ENCODE measurements around the gene LTB4R2.
A peak's percentile ranks its signal among the peaks of the same experiment; 100 is the strongest.
"Not testable (repeated sequence)": the region's sequence is repeated elsewhere in the genome, so short reads cannot be mapped to it uniquely, and the experiment has no call there.

Gene LTB4R2

GRCh38 chr14:24321212-24321975 lies 11.5 kb downstream of the LTB4R2 start:
- no peak for DNase-seq

DNA sequence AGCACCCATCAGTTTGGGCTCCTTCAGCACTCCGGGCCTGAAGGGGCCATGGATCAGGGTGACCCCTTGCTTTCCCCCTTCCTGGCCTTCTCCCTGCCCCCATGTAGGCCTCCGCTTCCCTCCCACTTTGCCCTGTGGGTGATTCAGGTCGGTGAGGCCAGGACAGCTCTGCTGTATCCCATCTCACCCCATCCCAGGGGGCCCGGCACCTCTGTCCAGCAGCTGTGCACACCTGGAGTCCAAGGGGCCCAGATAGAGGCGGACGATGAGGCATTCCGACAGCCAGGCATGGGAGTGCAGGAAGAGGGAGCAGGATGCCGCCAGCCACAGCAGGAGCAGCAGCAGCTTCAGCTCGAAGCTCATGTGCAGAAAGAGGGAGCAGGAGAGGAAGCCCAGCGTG lies 12.7 kb downstream of the LTB4R2 start:
- no peak for DNase-seq

DNA sequence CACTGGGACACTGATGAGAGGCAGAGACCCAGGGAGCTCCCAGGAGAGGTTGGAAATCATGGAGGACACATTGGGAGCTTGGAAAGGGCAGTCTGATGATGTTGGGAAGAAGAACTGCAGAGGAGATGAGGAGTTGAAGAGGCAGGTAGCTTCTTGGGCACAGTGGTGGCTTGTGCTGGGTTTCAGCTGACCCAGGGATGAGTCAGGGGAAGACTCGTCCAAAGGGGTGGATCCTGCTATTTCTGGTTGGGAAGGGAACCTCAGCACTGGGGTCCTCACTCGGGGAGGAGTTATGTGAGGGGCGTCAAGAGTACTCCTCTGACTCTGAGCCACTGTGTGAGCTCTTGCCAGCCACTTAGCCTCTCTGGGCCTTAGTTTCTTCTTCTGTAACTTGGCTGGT lies 13.4 kb downstream of the LTB4R2 start:
- no peak for DNase-seq

DNA sequence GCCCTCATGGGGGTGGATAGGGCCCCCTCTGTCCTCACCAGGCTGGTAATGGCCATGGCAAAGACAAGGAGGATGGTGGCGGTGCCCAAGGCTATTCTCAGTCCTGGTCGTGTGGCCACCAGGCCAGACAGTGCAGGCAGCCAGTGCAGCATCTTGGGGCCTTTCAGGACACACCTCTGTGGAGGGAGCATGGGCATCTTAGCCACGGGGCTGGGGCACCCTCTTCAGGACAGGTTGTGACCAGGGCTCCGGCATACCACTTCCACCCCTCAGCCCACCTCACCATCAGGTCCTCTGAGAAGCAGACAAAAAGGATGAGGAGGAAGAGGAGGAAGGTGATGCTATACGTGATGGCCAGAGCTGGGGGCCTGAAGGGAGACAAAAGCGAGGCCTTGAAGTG lies 14.1 kb downstream of the LTB4R2 start:
- DNase-seq, result no peak

DNA sequence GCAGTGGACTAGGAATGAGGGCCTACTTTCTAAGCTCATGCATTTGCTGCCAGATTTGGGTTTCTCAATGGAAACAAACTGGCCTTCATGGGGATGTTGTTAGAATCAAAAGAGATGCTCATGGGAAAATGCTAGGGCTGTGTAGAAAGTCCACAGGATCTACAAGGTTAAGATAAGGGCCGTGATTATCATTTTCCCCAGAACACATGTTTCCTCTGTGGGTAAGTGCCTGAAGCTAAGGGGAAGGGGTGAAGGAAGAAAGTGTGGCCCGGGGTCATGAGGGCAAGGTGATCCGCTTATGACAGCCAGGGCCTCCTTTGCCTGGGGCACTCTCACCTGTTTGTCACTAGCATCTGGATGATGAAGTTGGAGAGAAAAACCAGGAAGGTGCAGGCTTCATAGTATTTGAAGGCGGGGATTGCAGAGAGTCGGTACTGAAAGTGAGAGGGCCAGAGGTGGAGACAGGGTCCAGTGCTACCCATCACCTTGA lies 15.1 kb downstream of the LTB4R2 start:
- DNase-seq, result no peak

- DNase-seq, result no peak
Observed at GRCh38 chr14:24325963-24326362, 16.0 kb downstream of the LTB4R2 start.

DNA sequence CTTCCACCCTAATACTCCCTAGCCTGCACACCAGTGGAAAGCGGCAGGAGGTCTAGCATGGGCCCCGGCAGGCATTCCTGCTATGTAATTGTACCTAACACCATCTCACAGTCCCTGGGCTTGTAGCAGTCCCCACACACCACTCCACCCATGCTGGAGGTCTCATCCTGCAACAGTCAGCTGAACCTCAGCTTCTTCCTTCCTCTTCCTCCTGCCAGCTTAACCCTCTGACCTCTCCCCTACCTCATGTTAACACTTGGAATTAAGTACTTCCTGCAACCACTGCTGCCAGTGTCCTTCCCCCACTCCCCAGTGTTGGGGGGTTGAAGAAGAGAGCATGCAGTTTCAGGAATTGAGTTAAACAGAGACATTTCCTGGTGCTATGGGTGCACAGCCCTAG lies 17.4 kb downstream of the LTB4R2 start:
- DNase-seq, result no peak

DNA sequence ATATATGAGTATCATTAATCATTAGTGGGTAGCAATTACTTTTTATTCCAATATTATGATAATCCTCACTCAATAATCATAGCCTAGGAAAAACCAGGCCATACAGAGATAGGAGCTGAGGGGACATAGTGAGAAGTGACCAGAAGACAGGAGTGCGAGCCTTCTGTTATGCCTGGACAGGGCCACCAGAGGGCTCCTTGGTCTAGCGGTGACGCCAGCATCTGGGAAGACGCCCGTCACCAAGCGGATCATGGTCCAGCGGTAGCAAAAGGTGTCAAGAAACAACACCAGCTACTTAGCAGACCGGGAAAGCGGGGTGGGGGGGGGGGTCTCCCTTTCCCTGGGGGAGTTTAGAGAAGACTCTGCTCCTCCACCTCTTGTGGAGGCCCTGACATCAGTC lies 18.0 kb downstream of the LTB4R2 start:
- DNase-seq, result not testable (repeated sequence)

DNA sequence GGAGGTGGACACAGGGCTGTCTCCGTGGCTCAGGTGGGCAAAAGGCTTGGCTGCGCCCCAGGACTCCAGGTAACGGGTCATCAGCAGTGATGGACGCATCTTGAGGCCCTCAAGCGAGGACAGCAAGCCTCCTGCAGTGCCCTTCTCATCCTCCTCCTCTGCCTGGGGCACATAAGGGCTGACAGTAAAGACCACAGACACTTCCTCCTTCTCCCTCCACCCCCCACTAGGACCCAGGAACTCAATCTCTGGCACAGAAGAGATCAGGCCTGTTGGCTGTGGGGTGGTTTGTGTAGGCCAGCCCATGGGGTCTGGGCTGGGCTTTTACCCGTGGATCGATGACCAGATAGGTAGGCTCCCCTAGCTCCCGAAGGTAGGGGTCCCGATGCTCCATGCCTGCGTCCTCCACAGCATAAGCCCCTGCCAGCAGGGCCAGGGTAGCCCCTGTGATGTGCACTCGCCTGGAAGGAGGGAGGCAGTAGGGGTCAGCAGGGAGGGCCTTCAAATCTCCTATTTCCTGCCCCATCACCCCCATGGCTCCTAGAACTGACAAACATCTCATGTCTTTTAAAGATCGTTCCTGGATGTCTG lies 19.2 kb downstream of the LTB4R2 start:
- DNase-seq, result no peak

DNA sequence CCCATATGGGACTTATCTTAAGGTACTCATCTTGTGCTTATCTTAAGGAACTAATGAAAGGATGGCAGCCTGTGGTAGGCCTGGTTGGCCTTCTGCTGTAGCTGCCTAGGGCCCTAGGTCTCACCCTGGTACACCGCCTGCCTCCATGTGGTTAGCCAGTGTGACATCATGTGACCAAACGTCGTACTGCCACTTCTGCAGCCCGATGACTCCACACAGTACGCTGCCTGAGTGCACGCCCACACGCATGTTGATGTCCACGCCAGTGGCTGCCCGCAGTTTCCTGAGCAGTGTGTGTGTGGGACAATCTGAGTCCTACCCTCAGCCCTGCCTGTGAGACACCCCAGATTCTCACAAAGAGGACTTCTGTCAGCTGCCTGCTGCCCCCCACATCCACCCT lies 19.8 kb downstream of the LTB4R2 start:
- peak; percentile 79 for DNase-seq

DNA sequence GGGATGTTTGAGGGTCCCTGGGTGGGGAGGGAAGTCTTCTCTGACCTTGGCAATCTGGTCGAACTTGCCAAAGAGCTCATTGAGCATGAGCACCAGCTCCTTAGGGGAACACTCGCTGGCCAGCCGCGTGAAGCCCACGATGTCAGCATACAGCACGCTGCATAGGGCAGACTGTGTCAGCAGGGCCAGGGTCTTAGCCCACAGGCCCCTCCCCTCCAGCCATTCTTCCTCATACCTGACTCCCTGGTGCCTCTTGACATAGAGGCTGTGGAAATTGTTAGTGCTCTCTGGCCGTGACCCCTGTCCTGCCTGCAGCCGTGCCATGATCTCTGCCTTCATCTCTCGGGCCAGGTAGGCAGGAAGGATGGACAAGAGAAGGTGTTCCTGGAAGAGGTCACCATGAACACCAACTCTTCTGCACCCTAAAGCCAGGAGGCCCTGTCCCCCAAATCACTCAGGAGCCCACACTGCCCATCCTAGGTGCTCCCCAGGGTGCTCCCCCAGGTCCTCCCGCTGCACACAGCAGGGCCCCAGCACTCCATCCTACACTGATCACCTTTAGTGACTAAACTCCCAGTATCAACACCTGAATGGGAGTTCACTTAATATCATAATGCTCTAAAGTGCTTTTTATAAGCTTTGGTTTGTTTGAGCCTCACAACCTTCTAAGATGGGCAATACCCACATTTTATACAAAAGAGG lies 21.2 kb downstream of the LTB4R2 start:
- DNase-seq, result peak; percentile 55

DNA sequence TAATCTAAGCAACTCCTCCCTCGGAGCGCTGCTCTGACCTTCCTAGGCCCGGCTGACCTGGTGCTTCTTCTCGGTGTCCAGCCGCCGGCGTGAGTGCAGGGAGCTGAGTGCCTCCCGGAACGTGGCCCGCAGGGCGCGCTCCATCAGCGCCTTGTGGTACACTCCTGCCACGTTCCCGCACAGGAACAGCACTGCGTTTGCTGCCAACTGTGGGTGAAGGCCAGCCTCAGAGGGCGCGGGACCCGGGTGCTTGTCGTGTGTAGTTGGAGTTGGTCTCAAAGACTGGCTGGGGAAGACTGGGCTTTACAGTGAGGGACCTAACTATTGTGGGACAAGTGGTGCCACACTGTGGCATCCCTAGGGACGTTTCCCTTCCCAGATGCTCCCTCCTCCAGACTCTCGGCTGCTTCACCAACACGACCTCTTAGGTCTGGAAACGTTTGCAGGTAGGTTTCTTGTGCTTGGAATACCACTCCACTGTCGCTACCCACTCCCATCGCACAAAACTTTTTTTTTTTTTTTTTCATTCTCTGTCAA lies 21.9 kb downstream of the LTB4R2 start:
- peak; percentile 68 for DNase-seq

GRCh38 chr14:24332268-24332993 lies 22.5 kb downstream of the LTB4R2 start:
- peak; percentile 87 for DNase-seq

DNA sequence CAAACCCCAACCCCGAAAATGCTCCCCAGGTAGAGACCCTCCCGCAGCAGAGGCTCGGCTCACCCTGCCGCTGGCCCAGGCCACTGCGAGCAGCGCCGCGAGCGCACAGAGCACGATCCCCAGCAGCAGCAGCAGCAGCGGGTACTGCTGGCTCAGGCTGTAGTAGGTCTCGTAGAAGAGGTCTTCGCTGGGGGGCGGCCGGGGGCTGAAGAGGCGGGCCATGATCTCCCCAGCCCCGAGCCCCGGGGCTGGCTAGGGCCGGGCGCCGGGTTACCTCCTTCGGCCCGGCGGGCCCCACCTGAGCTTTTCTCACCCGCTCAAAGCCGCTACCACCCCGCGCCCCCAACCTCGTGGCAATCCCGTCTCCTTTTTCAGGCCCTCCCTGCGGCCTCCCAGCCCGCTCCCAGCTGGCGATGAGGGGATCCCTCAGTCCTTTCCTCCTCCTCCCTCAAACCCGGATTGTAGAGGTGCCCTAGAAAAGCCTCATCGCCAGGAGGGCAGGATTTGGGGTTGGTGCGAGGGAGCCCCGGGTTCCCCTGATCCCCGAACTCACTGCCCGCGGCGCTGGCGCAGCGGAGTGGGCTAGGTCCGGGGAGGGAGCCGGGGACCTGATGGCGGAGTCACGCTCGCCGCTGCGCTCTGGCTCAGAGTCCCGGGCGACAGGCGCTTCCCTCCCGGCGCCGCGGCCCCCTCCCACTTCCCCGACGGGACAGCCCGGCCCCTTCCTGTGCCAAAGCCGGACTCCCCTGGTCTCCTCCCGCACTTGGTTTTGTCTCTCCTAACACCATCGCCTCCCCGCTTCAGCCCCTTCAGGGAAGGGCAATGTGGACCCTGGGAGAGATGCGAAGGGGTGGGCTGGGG lies 24.7 kb downstream of the LTB4R2 start, which contains the start of gene ADCY4:
TSS of gene ADCY4 (minus strand) at position 641 of the 861 bp plus-strand sequence. CDS start at position 222, 419 bp downstream.
- peak; percentile 73 for DNase-seq

GRCh38 chr14:24335461-24336171 lies 25.7 kb downstream of the LTB4R2 start:
- no peak for DNase-seq

- no peak for DNase-seq
Observed at GRCh38 chr14:24337144-24337823, 27.3 kb downstream of the LTB4R2 start.

DNA sequence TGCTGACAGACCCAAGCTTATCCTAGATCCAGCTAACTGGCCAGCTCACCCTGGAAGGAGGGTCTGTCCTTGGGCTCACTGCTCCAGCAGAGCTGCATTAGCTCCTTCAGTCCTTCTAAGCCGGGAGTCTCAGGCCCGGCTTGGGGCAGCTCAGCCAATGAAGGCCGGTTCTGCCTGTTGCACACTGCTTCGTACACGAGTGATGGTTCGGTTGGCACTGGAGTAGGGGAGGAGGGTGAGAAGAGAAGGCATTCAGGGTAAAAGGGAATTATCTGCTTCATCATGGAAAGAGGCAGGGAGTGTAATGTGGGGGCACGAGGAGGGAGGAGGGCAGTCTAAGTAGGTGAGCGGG lies 27.9 kb downstream of the LTB4R2 start:
- no peak for DNase-seq

GRCh38 chr14:24338843-24339242 lies 28.9 kb downstream of the LTB4R2 start:
- no peak for DNase-seq

DNA sequence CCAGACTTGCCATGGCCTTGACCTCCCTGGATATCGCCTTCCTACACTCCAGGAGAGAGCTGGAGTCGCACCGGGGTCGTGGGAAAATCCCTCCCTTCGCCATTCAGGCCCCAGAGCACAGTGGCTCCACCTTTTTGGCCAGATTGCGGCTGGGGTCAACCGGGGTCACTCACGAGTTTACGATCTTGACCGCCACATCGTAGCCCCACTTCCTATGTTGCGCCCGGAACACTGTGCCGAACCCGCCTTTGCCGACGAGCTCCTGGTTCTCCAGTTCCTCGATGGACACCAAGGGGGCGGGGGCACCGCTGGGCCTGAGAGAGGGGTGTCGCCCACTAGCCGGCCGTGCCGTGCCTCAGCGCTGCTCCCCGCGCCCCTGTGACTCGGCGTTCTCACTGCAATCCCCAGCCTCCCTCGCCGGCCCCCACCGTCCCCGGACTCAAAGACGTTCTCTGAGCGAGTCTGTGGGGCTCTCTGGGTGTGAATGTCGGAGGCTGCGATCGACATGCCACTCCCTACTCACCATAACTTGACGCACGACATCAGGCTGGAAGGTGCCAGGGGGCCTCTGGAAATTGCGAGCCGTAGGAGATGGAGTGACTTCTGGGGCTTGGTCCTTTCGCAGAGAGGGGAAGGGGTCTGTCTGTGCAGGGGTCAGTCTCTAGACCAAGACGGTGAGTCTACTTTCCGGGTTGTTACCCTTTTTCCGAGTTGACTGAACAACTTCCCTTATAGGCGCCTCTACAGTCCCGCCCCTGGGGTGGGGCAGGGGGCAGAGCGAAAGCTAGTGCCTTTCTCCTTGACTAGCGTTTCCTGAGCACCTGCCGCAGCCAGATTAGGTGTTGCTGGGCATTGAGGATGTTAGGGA lies 29.6 kb downstream of the LTB4R2 start, which contains the start of gene RIPK3:
TSS of gene RIPK3 (minus strand) at position 708 of the 868 bp plus-strand sequence. CDS start at position 543, 165 bp downstream.
- DNase-seq, result peak; percentile 85

Measured in activated CD8-positive, alpha-beta memory T cell treated with anti-CD3 and anti-CD28 coated beads for 24 hours (primary cell).